ENCODE data around the gene ZNF33A.
A peak's percentile ranks its signal among the peaks of the same experiment; 100 is the strongest.

ZNF33A gene

DNA sequence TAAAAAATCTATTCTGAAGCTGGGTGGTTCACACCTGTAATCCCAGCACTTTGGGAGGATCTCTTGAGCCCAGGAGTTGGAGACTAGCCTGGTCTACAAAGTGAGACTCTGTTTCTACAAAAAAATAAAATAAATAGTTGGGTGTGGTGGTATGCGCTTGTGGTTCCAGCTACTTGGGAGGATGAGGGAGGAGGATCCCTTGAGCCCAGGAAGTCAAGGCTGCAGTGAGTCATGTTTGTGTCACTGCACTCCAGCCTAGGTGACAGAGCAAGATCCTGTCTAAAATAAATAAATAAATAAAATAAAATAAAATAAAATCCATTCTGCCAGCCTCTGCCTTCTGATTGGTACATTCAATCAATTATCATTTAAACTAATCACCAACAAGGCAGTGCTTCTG, 17.5 kb downstream of the ZNF33A start:
- Histone ChIP-seq H2BK120ac (ENCODE audit: insufficient read depth, low read length, poor library complexity) (no peak overlapping the region), H3K14ac (ENCODE audit: low read length) (no peak overlapping the region), H2AFZ (ENCODE audit: insufficient read depth, low read length, poor library complexity) (no peak overlapping the region), H3K9me3 (ENCODE audit: insufficient read depth, low read depth, low read length) (no peaks in the 10 kb centered on the region), H4K91ac (ENCODE audit: low read depth, low read length) (no peak overlapping the region), H2BK12ac (ENCODE audit: low read length) (no peak overlapping the region), H3K36me3 (ENCODE audit: control insufficient read depth in 1 of 2, insufficient read depth in 2 of 2, low read length in 2 of 2) (peaks cover 12 to 16% of the 10 kb centered on the region in 2 experiments), H4K8ac (ENCODE audit: low read depth, low read length) (no peak overlapping the region), H3K27ac (ENCODE audit: low read depth, low read length) (no peak overlapping the region), H2BK5ac (ENCODE audit: low read depth, low read length, poor library complexity) (no peak overlapping the region), H3K4ac (ENCODE audit: low read depth, low read length) (no peak overlapping the region), H3K9ac (ENCODE audit: low read length) (no peak overlapping the region), H2AK5ac (ENCODE audit: low read length) (no peak overlapping the region), H3K4me2 (ENCODE audit: low read length) (no peak overlapping the region), H3K27me3 (ENCODE audit: insufficient read depth, low read length) (no peaks in the 10 kb centered on the region), H3K4me3 (ENCODE audit: low read depth, low read length) (no peak overlapping the region), H3K23ac (ENCODE audit: low read length) (no peak overlapping the region), H3K79me2 (ENCODE audit: control insufficient read depth, insufficient read depth, low read length, poor library complexity) (no peaks in the 10 kb centered on the region), H4K12ac (ENCODE audit: low read depth, low read length) (no peak overlapping the region), H3K18ac (ENCODE audit: low read length) (no peak overlapping the region), H3K79me1 (ENCODE audit: low read length) (no peaks in the 10 kb centered on the region), H3K4me1 (ENCODE audit: control insufficient read depth in 1 of 2, insufficient read depth in 2 of 2, low read length in 2 of 2) (no peaks in the 10 kb centered on the region)
- no CpG with 5 or more reads among the region's 1 CpG for WGBS (ENCODE audit: extremely low coverage, insufficient coverage, insufficient read length)
- DNase-seq, result no peak

DNA sequence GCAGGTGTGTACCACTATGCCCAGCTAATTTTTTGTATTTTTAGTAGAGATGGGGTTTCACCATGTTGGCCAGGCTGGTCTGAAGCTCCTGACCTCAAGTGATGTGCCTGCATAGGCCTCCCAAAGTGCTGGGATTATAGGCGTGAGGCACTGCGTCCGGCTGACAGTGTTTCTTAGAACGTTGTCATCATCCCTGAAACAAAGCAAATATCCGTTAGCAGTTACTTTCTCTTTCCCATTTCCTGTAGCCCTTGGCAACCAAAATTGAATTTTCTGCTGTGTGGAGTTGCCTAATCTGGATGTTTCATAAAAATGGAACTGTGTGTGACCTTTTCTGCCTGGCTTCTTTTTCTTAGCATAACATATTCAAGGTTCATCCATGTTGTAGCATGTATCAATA, 22.4 kb downstream of the ZNF33A start:
- no peaks in the 10 kb centered on the region for H3K27me3 ChIP-seq (ENCODE audit: insufficient read depth, low read length)
- H3K18ac ChIP-seq (ENCODE audit: low read length), result no peak overlapping the region
- H3K14ac ChIP-seq (ENCODE audit: low read length), result no peak overlapping the region
- H3K4me2 ChIP-seq (ENCODE audit: low read length), result no peak overlapping the region
- no peak overlapping the region for H3K4me3 ChIP-seq (ENCODE audit: low read depth, low read length)
- no peak overlapping the region for H2BK120ac ChIP-seq (ENCODE audit: insufficient read depth, low read length, poor library complexity)
- no peak overlapping the region for H4K8ac ChIP-seq (ENCODE audit: low read depth, low read length)
- no peaks in the 10 kb centered on the region for H3K79me2 ChIP-seq (ENCODE audit: control insufficient read depth, insufficient read depth, low read length, poor library complexity)
- no peak overlapping the region for H3K4ac ChIP-seq (ENCODE audit: low read depth, low read length)
- H4K91ac ChIP-seq (ENCODE audit: low read depth, low read length), result no peak overlapping the region
- H2BK5ac ChIP-seq (ENCODE audit: low read depth, low read length, poor library complexity), result no peak overlapping the region
- H3K9me3 ChIP-seq (ENCODE audit: insufficient read depth, low read depth, low read length), result no peaks in the 10 kb centered on the region
- no peak overlapping the region for H3K27ac ChIP-seq (ENCODE audit: low read depth, low read length)
- H2BK12ac ChIP-seq (ENCODE audit: low read length), result no peak overlapping the region
- H3K4me1 ChIP-seq (ENCODE audit: control insufficient read depth in 1 of 2, insufficient read depth in 2 of 2, low read length in 2 of 2), result no peaks in the 10 kb centered on the region
- H3K9ac ChIP-seq (ENCODE audit: low read length), result no peak overlapping the region
- H4K12ac ChIP-seq (ENCODE audit: low read depth, low read length), result no peak overlapping the region
- no peak overlapping the region for H2AFZ ChIP-seq (ENCODE audit: insufficient read depth, low read length, poor library complexity)
- H3K23ac ChIP-seq (ENCODE audit: low read length), result no peak overlapping the region
- H3K36me3 ChIP-seq (ENCODE audit: control insufficient read depth in 1 of 2, insufficient read depth in 2 of 2, low read length in 2 of 2), result peaks cover 16 to 18% of the 10 kb centered on the region in 2 experiments
- no peak for DNase-seq
- H3K79me1 ChIP-seq (ENCODE audit: low read length), result no peaks in the 10 kb centered on the region
- no CpG with 5 or more reads among the region's 5 CpGs for WGBS (ENCODE audit: extremely low coverage, insufficient coverage, insufficient read length)
- no peak overlapping the region for H2AK5ac ChIP-seq (ENCODE audit: low read length)

DNA sequence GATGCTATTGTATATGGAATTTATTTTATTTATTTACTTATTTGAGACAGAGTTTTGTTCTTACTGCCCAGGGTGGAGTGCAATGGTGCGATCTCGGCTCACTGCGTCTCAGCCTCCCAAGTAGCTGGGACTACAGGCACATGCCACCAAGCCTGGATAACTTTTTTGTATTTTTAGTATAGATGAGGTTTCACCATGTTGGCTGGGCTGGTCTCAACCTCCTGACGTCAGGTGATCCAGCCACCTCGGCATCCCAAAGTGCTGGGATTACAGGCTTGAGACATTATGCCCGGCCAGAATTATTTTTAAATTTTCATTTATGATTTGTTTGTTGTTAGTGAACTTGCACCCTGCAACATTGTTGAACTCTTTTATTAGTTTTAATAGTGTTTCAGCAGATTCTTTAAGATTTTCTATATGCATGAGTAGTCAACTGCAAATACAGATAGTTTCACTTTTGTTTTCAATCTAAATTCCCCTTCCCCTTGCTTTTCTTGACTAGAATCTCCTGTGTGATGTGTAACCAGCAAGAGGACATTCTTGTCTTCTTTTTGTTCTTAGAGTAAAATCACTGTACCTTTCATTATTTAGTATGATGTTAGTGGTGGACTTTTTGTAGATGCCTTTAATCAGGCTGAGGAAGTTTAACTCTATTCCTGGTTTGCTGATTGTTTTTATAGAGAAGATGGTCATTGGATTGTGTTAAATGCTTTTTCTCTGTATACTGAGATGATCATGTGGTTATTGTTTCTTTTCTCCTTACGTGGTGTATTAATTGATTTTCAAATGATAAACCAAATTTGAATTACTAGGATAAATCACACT, 27.8 kb downstream of the ZNF33A start:
- no peaks in the 10 kb centered on the region for H3K4me1 ChIP-seq (ENCODE audit: control insufficient read depth in 1 of 2, insufficient read depth in 2 of 2, low read length in 2 of 2)
- H3K79me1 ChIP-seq (ENCODE audit: low read length), result no peaks in the 10 kb centered on the region
- H3K9me3 ChIP-seq (ENCODE audit: insufficient read depth, low read depth, low read length), result no peaks in the 10 kb centered on the region
- no peak overlapping the region for H2BK120ac ChIP-seq (ENCODE audit: insufficient read depth, low read length, poor library complexity)
- H3K18ac ChIP-seq (ENCODE audit: low read length), result no peak overlapping the region
- H2BK12ac ChIP-seq (ENCODE audit: low read length), result no peak overlapping the region
- DNase-seq, result peak in 1 of 2 donors; percentile 2
- H3K36me3 ChIP-seq (ENCODE audit: control insufficient read depth in 1 of 2, insufficient read depth in 2 of 2, low read length in 2 of 2), result peaks cover 8 to 15% of the 10 kb centered on the region in 2 experiments
- no CpG with 5 or more reads among the region's 7 CpGs for WGBS (ENCODE audit: extremely low coverage, insufficient coverage, insufficient read length)
- no peak overlapping the region for H4K91ac ChIP-seq (ENCODE audit: low read depth, low read length)
- H3K4ac ChIP-seq (ENCODE audit: low read depth, low read length), result no peak overlapping the region
- H3K4me3 ChIP-seq (ENCODE audit: low read depth, low read length), result no peak overlapping the region
- H3K23ac ChIP-seq (ENCODE audit: low read length), result no peak overlapping the region
- H3K4me2 ChIP-seq (ENCODE audit: low read length), result no peak overlapping the region
- H2BK5ac ChIP-seq (ENCODE audit: low read depth, low read length, poor library complexity), result no peak overlapping the region
- H3K79me2 ChIP-seq (ENCODE audit: control insufficient read depth, insufficient read depth, low read length, poor library complexity), result no peaks in the 10 kb centered on the region
- no peak overlapping the region for H3K14ac ChIP-seq (ENCODE audit: low read length)
- H3K27me3 ChIP-seq (ENCODE audit: insufficient read depth, low read length), result no peaks in the 10 kb centered on the region
- no peak overlapping the region for H3K9ac ChIP-seq (ENCODE audit: low read length)
- H4K12ac ChIP-seq (ENCODE audit: low read depth, low read length), result no peak overlapping the region
- no peak overlapping the region for H3K27ac ChIP-seq (ENCODE audit: low read depth, low read length)
- H2AK5ac ChIP-seq (ENCODE audit: low read length), result no peak overlapping the region
- no peak overlapping the region for H2AFZ ChIP-seq (ENCODE audit: insufficient read depth, low read length, poor library complexity)
- H4K8ac ChIP-seq (ENCODE audit: low read depth, low read length), result no peak overlapping the region

DNA sequence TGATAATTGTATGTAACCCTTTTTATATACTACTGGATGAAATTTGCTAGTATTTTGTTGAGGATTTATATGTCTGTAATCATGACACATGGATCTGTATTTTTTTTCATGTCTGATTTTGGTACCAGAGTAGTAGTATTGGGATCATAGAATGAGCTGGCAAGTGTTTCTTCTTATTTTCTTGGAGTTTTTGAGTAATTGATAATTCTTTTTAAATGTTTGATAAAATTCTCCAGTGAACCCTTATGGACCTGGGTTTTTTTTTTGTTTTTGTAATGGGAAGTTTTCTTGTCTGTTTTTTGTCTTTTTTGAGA, 28.4 kb downstream of the ZNF33A start:
- H4K8ac ChIP-seq (ENCODE audit: low read depth, low read length), result no peak overlapping the region
- no peaks in the 10 kb centered on the region for H3K79me2 ChIP-seq (ENCODE audit: control insufficient read depth, insufficient read depth, low read length, poor library complexity)
- no peaks in the 10 kb centered on the region for H3K9me3 ChIP-seq (ENCODE audit: insufficient read depth, low read depth, low read length)
- H2BK5ac ChIP-seq (ENCODE audit: low read depth, low read length, poor library complexity), result no peak overlapping the region
- H4K12ac ChIP-seq (ENCODE audit: low read depth, low read length), result no peak overlapping the region
- H3K18ac ChIP-seq (ENCODE audit: low read length), result no peak overlapping the region
- no peak overlapping the region for H3K9ac ChIP-seq (ENCODE audit: low read length)
- no peak overlapping the region for H2AK5ac ChIP-seq (ENCODE audit: low read length)
- H3K4me1 ChIP-seq (ENCODE audit: control insufficient read depth in 1 of 2, insufficient read depth in 2 of 2, low read length in 2 of 2), result no peaks in the 10 kb centered on the region
- H4K91ac ChIP-seq (ENCODE audit: low read depth, low read length), result no peak overlapping the region
- H2BK12ac ChIP-seq (ENCODE audit: low read length), result no peak overlapping the region
- H3K4ac ChIP-seq (ENCODE audit: low read depth, low read length), result no peak overlapping the region
- no peak overlapping the region for H2AFZ ChIP-seq (ENCODE audit: insufficient read depth, low read length, poor library complexity)
- H2BK120ac ChIP-seq (ENCODE audit: insufficient read depth, low read length, poor library complexity), result no peak overlapping the region
- no peaks in the 10 kb centered on the region for H3K79me1 ChIP-seq (ENCODE audit: low read length)
- H3K14ac ChIP-seq (ENCODE audit: low read length), result no peak overlapping the region
- H3K36me3 ChIP-seq (ENCODE audit: control insufficient read depth in 1 of 2, insufficient read depth in 2 of 2, low read length in 2 of 2), result peaks cover 8 to 11% of the 10 kb centered on the region in 2 experiments
- no peak overlapping the region for H3K27ac ChIP-seq (ENCODE audit: low read depth, low read length)
- H3K4me2 ChIP-seq (ENCODE audit: low read length), result no peak overlapping the region
- no peak for DNase-seq
- no peak overlapping the region for H3K23ac ChIP-seq (ENCODE audit: low read length)
- no peak overlapping the region for H3K4me3 ChIP-seq (ENCODE audit: low read depth, low read length)
- H3K27me3 ChIP-seq (ENCODE audit: insufficient read depth, low read length), result no peaks in the 10 kb centered on the region
